IPS-20b (cell line): ENCODE measurements around the gene CDH2.

Experiments used
- H3K27ac ChIP-seq: one replicate; pipeline ENCODE4 v1.5.1; 2013; ENCODE audit warnings: low read length
- H3K27me3 ChIP-seq: 2 replicates; pipeline ENCODE4 v1.6.1; 2013; ENCODE audit warnings: mild to moderate bottlenecking, low read length, inconsistent platforms; ENCODE audit not compliant: insufficient read depth
- H3K36me3 ChIP-seq: 2 replicates; pipeline ENCODE4 v1.6.1; 2013; ENCODE audit warnings: low read depth, mild to moderate bottlenecking, inconsistent platforms, low read length, moderate library complexity; ENCODE audit not compliant: insufficient read depth
- H3K4me1 ChIP-seq: 2 replicates; pipeline ENCODE4 v1.6.1; 2013; ENCODE audit warnings: mild to moderate bottlenecking, control low read depth, inconsistent platforms, low read length, moderate library complexity; ENCODE audit not compliant: insufficient read depth
- H3K4me3 ChIP-seq: 2 replicates; pipeline ENCODE4 v1.5.1; 2013; ENCODE audit warnings: mild to moderate bottlenecking, low read length, inconsistent platforms
- H3K9ac ChIP-seq: 2 replicates; pipeline ENCODE4 v1.6.1; 2013; ENCODE audit warnings: low read depth, mild to moderate bottlenecking, inconsistent platforms, low read length, moderate library complexity
- H3K9me3 ChIP-seq: 2 replicates; pipeline ENCODE4 v1.6.1; 2013; ENCODE audit warnings: mild to moderate bottlenecking, low read depth, low read length, inconsistent platforms; ENCODE audit not compliant: insufficient read depth

Gene CDH2

GRCh38 chr18:27967913-27968824 is 208.8 kb downstream of the CDH2 start:
- no peak overlapping the region for H3K9ac ChIP-seq
- H3K27ac ChIP-seq: no peak overlapping the region
- H3K4me1 ChIP-seq: peaks cover 7% of the 10 kb centered on the region; the same call in 1 of the 2 replicates
- no peak overlapping the region for H3K4me3 ChIP-seq
- no peaks in the 10 kb centered on the region for H3K27me3 ChIP-seq
- H3K36me3 ChIP-seq: peaks cover 14% of the 10 kb centered on the region
- no peaks in the 10 kb centered on the region for H3K9me3 ChIP-seq

- Histone ChIP-seq H3K27ac (no peak overlapping the region), H3K4me1 (peaks cover 7% of the 10 kb centered on the region; the same call in 1 of the 2 replicates), H3K4me3 (no peak overlapping the region), H3K27me3 (no peaks in the 10 kb centered on the region), H3K9ac (no peak overlapping the region), H3K36me3 (peaks cover 17% of the 10 kb centered on the region), H3K9me3 (no peaks in the 10 kb centered on the region)
These were observed 210.0 kb downstream of the CDH2 start for GRCh38 chr18:27966881-27967280.

GRCh38 chr18:27964811-27965210 is 212.1 kb downstream of the CDH2 start:
- no peak overlapping the region for H3K27ac ChIP-seq
- no peak overlapping the region for H3K4me3 ChIP-seq
- no peaks in the 10 kb centered on the region for H3K27me3 ChIP-seq

GRCh38 chr18:27959101-27959500 is 217.8 kb downstream of the CDH2 start:
- Histone ChIP-seq H3K9me3 (no peaks in the 10 kb centered on the region), H3K36me3 (peaks cover 13% of the 10 kb centered on the region), H3K4me3 (no peak overlapping the region), H3K4me1 (no peaks in the 10 kb centered on the region), H3K27ac (no peak overlapping the region), H3K9ac (no peak overlapping the region), H3K27me3 (no peaks in the 10 kb centered on the region)

More at GRCh38 chr18:27964811-27965210, 212.1 kb downstream of the CDH2 start:
- Histone ChIP-seq H3K9ac (no peak overlapping the region), H3K36me3 (peaks cover 22% of the 10 kb centered on the region), H3K4me1 (peaks cover 7% of the 10 kb centered on the region; the same call in 1 of the 2 replicates), H3K9me3 (no peaks in the 10 kb centered on the region)

GRCh38 chr18:27956001-27956640 is 220.8 kb downstream of the CDH2 start:
- H3K4me1 ChIP-seq: no peaks in the 10 kb centered on the region

GRCh38 chr18:27954226-27954625 is 222.7 kb downstream of the CDH2 start:
- H3K4me3 ChIP-seq: no peak overlapping the region
- H3K27me3 ChIP-seq: no peaks in the 10 kb centered on the region
- H3K27ac ChIP-seq: no peak overlapping the region
- peaks cover 4% of the 10 kb centered on the region; the same call in 1 of the 2 replicates for H3K36me3 ChIP-seq
- no peaks in the 10 kb centered on the region for H3K4me1 ChIP-seq
- no peaks in the 10 kb centered on the region for H3K9me3 ChIP-seq
- no peak overlapping the region for H3K9ac ChIP-seq

More at GRCh38 chr18:27956001-27956640, 220.8 kb downstream of the CDH2 start:
- no peak overlapping the region for H3K9ac ChIP-seq
- H3K27me3 ChIP-seq: no peaks in the 10 kb centered on the region
- H3K9me3 ChIP-seq: no peaks in the 10 kb centered on the region
- no peak overlapping the region for H3K4me3 ChIP-seq
- peaks cover 4% of the 10 kb centered on the region for H3K36me3 ChIP-seq
- no peak overlapping the region for H3K27ac ChIP-seq

GRCh38 chr18:27952741-27953140 is 224.2 kb downstream of the CDH2 start:
- no peak overlapping the region for H3K4me3 ChIP-seq
- H3K36me3 ChIP-seq: peaks cover 4% of the 10 kb centered on the region; the same call in 1 of the 2 replicates

GRCh38 chr18:27950648-27951228 is 226.2 kb downstream of the CDH2 start:
- no peaks in the 10 kb centered on the region for H3K4me1 ChIP-seq
- no peak overlapping the region for H3K4me3 ChIP-seq
- H3K9ac ChIP-seq: no peak overlapping the region
- no peaks in the 10 kb centered on the region for H3K27me3 ChIP-seq
- H3K9me3 ChIP-seq: no peaks in the 10 kb centered on the region
- H3K27ac ChIP-seq: no peak overlapping the region
- H3K36me3 ChIP-seq: peaks cover 4% of the 10 kb centered on the region; the same call in 1 of the 2 replicates

More at GRCh38 chr18:27952741-27953140, 224.2 kb downstream of the CDH2 start:
- no peaks in the 10 kb centered on the region for H3K4me1 ChIP-seq
- no peaks in the 10 kb centered on the region for H3K9me3 ChIP-seq
- H3K9ac ChIP-seq: no peak overlapping the region
- no peaks in the 10 kb centered on the region for H3K27me3 ChIP-seq
- no peak overlapping the region for H3K27ac ChIP-seq

- Histone ChIP-seq H3K4me3 (no peak overlapping the region), H3K4me1 (no peaks in the 10 kb centered on the region), H3K9me3 (no peaks in the 10 kb centered on the region), H3K27ac (no peak overlapping the region), H3K9ac (no peak overlapping the region), H3K27me3 (no peaks in the 10 kb centered on the region), H3K36me3 (peaks cover 4% of the 10 kb centered on the region; the same call in 1 of the 2 replicates)
These were observed 227.9 kb downstream of the CDH2 start for GRCh38 chr18:27948986-27949385.

GRCh38 chr18:27942706-27943105 is 234.2 kb downstream of the CDH2 start:
- Histone ChIP-seq H3K4me1 (no peaks in the 10 kb centered on the region), H3K27me3 (no peaks in the 10 kb centered on the region), H3K9me3 (no peaks in the 10 kb centered on the region), H3K9ac (no peak overlapping the region), H3K36me3 (no peaks in the 10 kb centered on the region), H3K4me3 (no peak overlapping the region), H3K27ac (no peak overlapping the region)

- H3K27me3 ChIP-seq: no peaks in the 10 kb centered on the region
- no peaks in the 10 kb centered on the region for H3K4me1 ChIP-seq
- H3K36me3 ChIP-seq: no peaks in the 10 kb centered on the region
- no peaks in the 10 kb centered on the region for H3K9me3 ChIP-seq
- no peak overlapping the region for H3K9ac ChIP-seq
- no peak overlapping the region for H3K4me3 ChIP-seq
- no peak overlapping the region for H3K27ac ChIP-seq
These were observed 245.4 kb downstream of the CDH2 start for GRCh38 chr18:27931535-27931934.
